ENCODE measurements around the gene CLCN7.
"Not testable (repeated sequence)": the region's sequence is repeated elsewhere in the genome, so short reads cannot be mapped to it uniquely, and the experiment has no call there.

GRCh38 chr16:1439699-1440074, 35.1 kb downstream of the CLCN7 start:
- not testable (repeated sequence) for TF ChIP-seq CTCF, POLR2A, EP300, POLR2AphosphoS5 (IDR thresholded peaks at IDR 0.05)
